Activated naive CD4-positive, alpha-beta T cell treated with anti-CD3 and anti-CD28 coated beads for 36 hours (primary cell): ENCODE results near the gene PIK3CG. TPM values are rescaled to one million over a fixed set of nuclear protein-coding genes. Genes with fewer than 3 reads are reported as not detected.
A peak's percentile ranks its signal among the peaks of the same experiment; 100 is the strongest.

Experiments
- CTCF ChIA-PET: fragments of 350-600 bp; sonication (Branson Sonifier 250); formaldehyde crosslinking; loops from one replicate; lab custom pipeline; 2021; ENCODE audit warnings: antibody characterized with exemption; lab: Charles Lee
- DNase-seq: peaks from one replicate; pipeline ENCODE4 v3.0.0-alpha.2; 2020
- H3K27ac Mint-ChIP-seq: one replicate; pipeline ENCODE4 v1.8.0; 2021; ENCODE audit warnings: mild to moderate bottlenecking, mixed read lengths
- H3K27me3 Mint-ChIP-seq: one replicate; pipeline ENCODE4 v1.8.0; 2021; ENCODE audit warnings: low read depth, mixed read lengths
- H3K36me3 Mint-ChIP-seq: one replicate; pipeline ENCODE4 v1.8.0; 2021; ENCODE audit warnings: low read depth, mixed read lengths
- H3K4me1 Mint-ChIP-seq: one replicate; pipeline ENCODE4 v1.8.0; 2021; ENCODE audit warnings: low read depth, mixed read lengths
- H3K4me3 Mint-ChIP-seq: one replicate; pipeline ENCODE4 v1.8.0; 2021; ENCODE audit warnings: mild to moderate bottlenecking, moderate library complexity, mixed read lengths
- H3K9me3 Mint-ChIP-seq: one replicate; pipeline ENCODE4 v1.8.0; 2021; ENCODE audit warnings: mixed read lengths
- intact Hi-C: fragments of 100-400 bp; cut with micrococcal nuclease; formaldehyde crosslinking; loops from one replicate; pipeline ENCODE4 v1.15.1; 2023
- total RNA-seq, 2 experiments: library from RNA; stranded (reverse); gene quantifications; one replicate each; pipeline ENCODE4 v1.2.3, GENCODE V29; 2021

PIK3CG gene
- total RNA-seq, 2 experiments from 2014 or later: 3.6 to 3.8 TPM

GRCh38 chr7:106874076-106874475, 9.0 kb downstream of the PIK3CG start:
- Mint-ChIP-seq H3K27me3 (no peaks in the 10 kb centered on the region), H3K36me3 (peaks cover 28% of the 10 kb centered on the region), H3K9me3 (peaks cover 4% of the 10 kb centered on the region), H3K4me3 (no peak overlapping the region), H3K27ac (no peak overlapping the region), H3K4me1 (peaks cover 52% of the 10 kb centered on the region)
- CTCF ChIA-PET: no interaction called here
- no peak for DNase-seq
- intact Hi-C loops: loop anchor here (1.0 kb wide), 1 partner anchor 9 kb away; the partner anchor contains the start of gene PIK3CG

- H3K27me3 Mint-ChIP-seq: no peaks in the 10 kb centered on the region
- H3K4me1 Mint-ChIP-seq: peaks cover 46% of the 10 kb centered on the region
- peaks cover 31% of the 10 kb centered on the region for H3K36me3 Mint-ChIP-seq
- intact Hi-C loops: no loop called here
- no peak overlapping the region for H3K27ac Mint-ChIP-seq
- CTCF ChIA-PET: no interaction called here
- H3K4me3 Mint-ChIP-seq: no peak overlapping the region
- H3K9me3 Mint-ChIP-seq: peaks cover 4% of the 10 kb centered on the region
- no peak for DNase-seq
These were observed 10.4 kb downstream of the PIK3CG start for GRCh38 chr7:106875508-106875907.

DNA sequence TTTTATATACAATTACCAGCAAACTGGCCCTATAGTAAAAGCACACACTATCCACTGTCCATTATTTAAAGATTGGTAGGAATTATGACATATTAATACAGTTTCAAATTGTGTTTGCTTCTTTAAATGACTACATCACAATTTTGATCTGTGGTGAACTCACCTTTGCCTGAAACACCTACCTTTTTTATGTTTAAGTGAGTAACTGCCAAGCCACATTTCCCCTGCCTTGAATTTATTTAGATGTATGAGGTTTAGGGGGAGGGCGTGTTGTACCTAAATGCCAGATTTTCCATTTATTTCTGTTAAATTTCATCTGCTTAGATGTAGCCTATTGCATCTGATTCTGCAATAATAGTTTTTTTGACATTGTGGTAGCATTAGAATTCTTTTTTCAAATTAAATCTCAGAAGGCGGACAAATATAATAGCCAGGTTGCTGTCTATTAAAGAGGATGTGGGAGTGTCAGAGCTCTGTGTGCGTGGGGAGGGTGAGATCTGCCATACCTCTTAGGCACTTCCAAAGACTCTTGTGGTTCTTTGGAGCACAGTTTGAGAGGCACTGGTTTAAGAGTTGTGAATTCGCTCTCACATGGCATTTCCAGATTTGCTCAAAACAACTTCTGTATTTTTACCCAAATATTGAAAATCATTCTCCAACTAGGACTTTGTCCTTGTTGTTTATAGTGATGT, 13.8 kb downstream of the PIK3CG start:
- Mint-ChIP-seq H3K27me3 (no peaks in the 10 kb centered on the region), H3K27ac (no peak overlapping the region), H3K4me1 (peaks cover 24% of the 10 kb centered on the region), H3K36me3 (peaks cover 41% of the 10 kb centered on the region), H3K4me3 (peak overlapping the region; percentile 19), H3K9me3 (peaks cover 4% of the 10 kb centered on the region)
- DNase-seq: no peak
- intact Hi-C loops: no loop called here
- CTCF ChIA-PET: no interaction called here

DNA sequence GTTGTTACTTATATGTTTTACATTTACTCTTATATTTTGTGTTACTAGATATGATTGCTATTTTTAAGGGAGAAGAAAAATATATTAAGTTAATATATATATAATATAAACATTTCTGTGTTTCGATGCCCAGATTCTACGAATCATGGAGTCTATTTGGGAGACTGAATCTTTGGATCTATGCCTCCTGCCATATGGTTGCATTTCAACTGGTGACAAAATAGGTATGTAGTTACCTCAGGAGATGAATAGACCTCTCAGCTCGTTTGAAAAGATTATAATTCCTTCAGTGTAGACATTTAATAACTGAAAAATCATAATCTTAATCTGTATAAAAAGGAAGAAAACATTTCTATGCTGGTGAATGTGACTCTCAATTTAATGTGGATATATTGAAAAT, 16.9 kb downstream of the PIK3CG start:
- Mint-ChIP-seq H3K9me3 (no peaks in the 10 kb centered on the region), H3K27me3 (no peaks in the 10 kb centered on the region), H3K4me1 (peaks cover 24% of the 10 kb centered on the region), H3K27ac (no peak overlapping the region), H3K36me3 (peaks cover 34% of the 10 kb centered on the region), H3K4me3 (no peak overlapping the region)
- CTCF ChIA-PET: no interaction called here
- no peak for DNase-seq
- intact Hi-C loops: no loop called here

- intact Hi-C loops: no loop called here
- CTCF ChIA-PET: no interaction called here
- Mint-ChIP-seq H3K4me1 (peaks cover 16% of the 10 kb centered on the region), H3K27me3 (no peaks in the 10 kb centered on the region), H3K9me3 (no peaks in the 10 kb centered on the region), H3K4me3 (no peak overlapping the region), H3K36me3 (peaks cover 41% of the 10 kb centered on the region), H3K27ac (no peak overlapping the region)
- DNase-seq: no peak
These were observed 18.5 kb downstream of the PIK3CG start for GRCh38 chr7:106883456-106884026.

- no peak for DNase-seq
- H3K4me3 Mint-ChIP-seq: no peak overlapping the region
- H3K27me3 Mint-ChIP-seq: no peaks in the 10 kb centered on the region
- H3K27ac Mint-ChIP-seq: no peak overlapping the region
- intact Hi-C loops: no loop called here
- peaks cover 3% of the 10 kb centered on the region for H3K4me1 Mint-ChIP-seq
- H3K9me3 Mint-ChIP-seq: no peaks in the 10 kb centered on the region
- peaks cover 43% of the 10 kb centered on the region for H3K36me3 Mint-ChIP-seq
- CTCF ChIA-PET: no interaction called here
These were observed 20.6 kb downstream of the PIK3CG start for GRCh38 chr7:106885652-106886051.

DNA sequence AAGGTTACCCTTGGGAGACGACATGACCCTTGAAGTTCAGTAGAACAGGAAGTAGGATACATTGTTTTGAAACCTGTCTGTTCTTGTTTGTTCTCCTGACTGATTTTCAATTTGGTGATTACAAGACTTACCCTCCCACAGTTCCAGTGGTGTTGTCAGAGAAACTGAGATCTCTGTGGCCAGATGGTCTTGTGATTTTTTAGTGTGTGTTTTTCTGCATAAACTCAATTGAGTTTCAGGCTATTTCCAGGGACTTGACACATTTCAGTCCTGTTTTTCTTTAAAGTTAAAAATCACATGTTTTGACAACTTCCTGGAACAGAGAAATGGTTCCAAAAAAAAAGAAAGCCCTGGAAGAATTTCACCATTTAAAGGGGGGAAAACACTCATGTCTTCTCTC, 22.3 kb downstream of the PIK3CG start:
- no peak for DNase-seq
- Mint-ChIP-seq H3K36me3 (peaks cover 41% of the 10 kb centered on the region), H3K4me1 (peaks cover 6% of the 10 kb centered on the region), H3K9me3 (no peaks in the 10 kb centered on the region), H3K4me3 (no peak overlapping the region), H3K27ac (no peak overlapping the region), H3K27me3 (no peaks in the 10 kb centered on the region)
- CTCF ChIA-PET: no interaction called here
- intact Hi-C loops: no loop called here

- Mint-ChIP-seq H3K4me3 (no peak overlapping the region), H3K36me3 (peaks cover 39% of the 10 kb centered on the region), H3K9me3 (no peaks in the 10 kb centered on the region), H3K27ac (no peak overlapping the region), H3K4me1 (peaks cover 6% of the 10 kb centered on the region), H3K27me3 (no peaks in the 10 kb centered on the region)
- intact Hi-C loops: no loop called here
- CTCF ChIA-PET: no interaction called here
- no peak for DNase-seq
These were observed 23.1 kb downstream of the PIK3CG start for GRCh38 chr7:106888204-106888603.

DNA sequence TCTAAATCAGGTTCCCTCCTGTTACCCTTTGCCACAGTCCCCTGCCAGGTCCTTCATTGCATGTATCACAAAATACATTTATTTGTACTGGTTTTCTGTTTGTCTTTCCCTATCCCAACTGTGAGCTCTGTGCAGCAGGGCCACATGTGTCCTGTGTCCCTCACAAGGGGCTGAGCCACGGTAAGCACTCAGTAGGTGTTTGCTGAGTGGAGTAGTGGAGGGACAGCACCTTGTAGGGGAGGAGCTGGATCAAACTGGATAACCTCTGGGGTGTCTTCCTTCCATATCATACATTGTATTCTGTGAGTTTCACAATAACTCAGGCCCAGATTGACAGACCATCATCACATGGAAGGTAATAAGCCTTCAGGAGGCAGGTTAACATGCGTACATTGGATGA, 25.9 kb downstream of the PIK3CG start:
- Mint-ChIP-seq H3K27ac (no peak overlapping the region), H3K36me3 (peaks cover 30% of the 10 kb centered on the region), H3K9me3 (no peaks in the 10 kb centered on the region), H3K27me3 (no peaks in the 10 kb centered on the region), H3K4me1 (peaks cover 8% of the 10 kb centered on the region), H3K4me3 (no peak overlapping the region)
- DNase-seq: no peak
- intact Hi-C loops: loop anchor here (5.0 kb wide), 2 partner anchors 256 to 1544 kb away; no protein-coding TSS in a partner anchor
- CTCF ChIA-PET: interaction anchor here (1.0 kb wide), 1 partner anchor 26 kb away, joined by 3 read pairs; the partner anchor contains the start of gene PIK3CG

DNA sequence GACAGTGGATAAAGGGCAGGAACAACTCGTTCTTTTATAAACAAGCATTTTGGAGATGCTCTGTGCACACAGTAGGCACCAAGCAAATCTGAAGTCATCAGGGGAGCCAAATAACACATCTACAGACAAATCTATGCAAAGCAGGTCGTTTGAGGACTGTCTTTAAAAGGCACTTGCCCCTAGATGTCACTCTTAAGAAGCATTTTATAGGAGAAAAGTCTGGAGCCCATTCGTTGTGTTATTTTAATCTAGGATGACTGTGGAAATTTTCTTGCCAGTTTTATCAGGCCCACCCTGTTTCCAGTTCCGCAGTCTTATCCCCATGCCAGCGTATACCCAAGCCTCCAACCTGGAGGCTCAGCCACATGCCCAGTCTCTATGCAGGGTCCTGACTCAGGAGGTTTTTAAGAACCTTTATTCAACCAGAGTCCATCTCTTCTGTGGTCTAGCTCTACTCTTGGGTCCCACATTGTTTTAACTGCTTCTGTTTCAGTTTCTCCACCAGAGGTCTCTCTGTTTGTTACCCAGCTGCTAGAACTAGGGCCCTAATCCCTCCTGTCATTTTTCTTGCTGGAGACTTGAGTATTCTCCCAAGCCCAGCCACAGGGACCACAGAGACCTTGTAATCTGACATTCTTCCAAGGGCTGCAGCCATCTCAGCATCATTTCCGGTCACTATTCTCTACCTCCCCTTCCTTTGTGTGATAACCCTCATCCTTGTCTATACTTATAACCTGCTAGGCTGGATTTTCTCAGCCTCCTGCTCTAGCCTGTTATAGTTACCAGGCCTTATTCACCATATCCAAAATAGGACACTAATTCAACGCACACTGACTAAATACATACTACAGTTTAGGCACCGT, 26.7 kb downstream of the PIK3CG start:
- intact Hi-C loops: loop anchor here (5.0 kb wide), 2 partner anchors 256 to 1544 kb away; no protein-coding TSS in a partner anchor
- no peaks in the 10 kb centered on the region for H3K9me3 Mint-ChIP-seq
- H3K4me1 Mint-ChIP-seq: peaks cover 8% of the 10 kb centered on the region
- CTCF ChIA-PET: no interaction called here
- H3K27me3 Mint-ChIP-seq: no peaks in the 10 kb centered on the region
- peaks cover 30% of the 10 kb centered on the region for H3K36me3 Mint-ChIP-seq
- H3K4me3 Mint-ChIP-seq: no peak overlapping the region
- no peak for DNase-seq
- no peak overlapping the region for H3K27ac Mint-ChIP-seq

GRCh38 chr7:106893591-106893990, 28.5 kb downstream of the PIK3CG start:
- peaks cover 5% of the 10 kb centered on the region for H3K9me3 Mint-ChIP-seq
- CTCF ChIA-PET: interaction anchor here (0.6 to 1.4 kb wide), 2 partner anchors 14 to 257 kb away, joined by 3 to 4 read pairs; no protein-coding TSS in a partner anchor
- H3K27ac Mint-ChIP-seq: no peak overlapping the region
- DNase-seq: no peak
- H3K4me3 Mint-ChIP-seq: no peak overlapping the region
- H3K4me1 Mint-ChIP-seq: peaks cover 8% of the 10 kb centered on the region
- intact Hi-C loops: loop anchor here (5.0 kb wide), 2 partner anchors 254 to 1546 kb away; no protein-coding TSS in a partner anchor
- H3K27me3 Mint-ChIP-seq: no peaks in the 10 kb centered on the region
- peaks cover 33% of the 10 kb centered on the region for H3K36me3 Mint-ChIP-seq

DNA sequence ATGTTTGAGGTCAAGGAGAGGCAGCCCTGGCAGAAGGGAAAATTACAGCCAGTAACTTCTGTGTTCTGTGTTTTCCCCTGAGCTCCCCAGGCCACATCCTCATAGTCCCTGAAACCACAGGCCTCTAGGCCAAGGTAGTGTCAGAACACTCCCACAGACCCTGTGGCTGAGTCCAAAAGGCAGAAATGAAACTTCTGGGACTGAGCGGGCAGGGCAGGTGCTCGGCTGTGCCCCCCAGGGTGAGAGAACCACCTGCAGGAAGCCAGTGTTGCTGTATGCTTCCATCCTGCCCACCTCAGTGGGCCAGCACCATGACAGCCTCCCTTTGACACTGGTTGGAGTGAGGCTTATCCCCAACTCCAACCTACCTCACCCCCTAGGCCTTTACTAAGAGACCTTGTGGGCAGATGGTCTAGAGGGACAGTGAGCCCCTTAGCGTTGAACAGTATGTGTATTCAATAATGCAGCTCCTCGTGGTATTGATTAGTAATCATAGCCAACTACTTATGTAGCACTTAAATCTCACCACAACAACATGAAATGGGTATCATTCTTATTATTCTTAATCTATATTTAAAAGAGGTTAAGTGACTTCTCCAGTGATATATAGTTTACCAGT, 30.3 kb downstream of the PIK3CG start:
- H3K27ac Mint-ChIP-seq: no peak overlapping the region
- H3K9me3 Mint-ChIP-seq: peaks cover 10% of the 10 kb centered on the region
- H3K4me1 Mint-ChIP-seq: peaks cover 22% of the 10 kb centered on the region
- intact Hi-C loops: no loop called here
- H3K27me3 Mint-ChIP-seq: no peaks in the 10 kb centered on the region
- H3K4me3 Mint-ChIP-seq: no peak overlapping the region
- CTCF ChIA-PET: interaction anchor here (0.9 kb wide), 1 partner anchor 9 kb away, joined by 5 read pairs; no protein-coding TSS in a partner anchor
- DNase-seq: peak; percentile 23
- H3K36me3 Mint-ChIP-seq: peaks cover 40% of the 10 kb centered on the region
